ENCODE measurements around the gene ZNF277.

DNA sequence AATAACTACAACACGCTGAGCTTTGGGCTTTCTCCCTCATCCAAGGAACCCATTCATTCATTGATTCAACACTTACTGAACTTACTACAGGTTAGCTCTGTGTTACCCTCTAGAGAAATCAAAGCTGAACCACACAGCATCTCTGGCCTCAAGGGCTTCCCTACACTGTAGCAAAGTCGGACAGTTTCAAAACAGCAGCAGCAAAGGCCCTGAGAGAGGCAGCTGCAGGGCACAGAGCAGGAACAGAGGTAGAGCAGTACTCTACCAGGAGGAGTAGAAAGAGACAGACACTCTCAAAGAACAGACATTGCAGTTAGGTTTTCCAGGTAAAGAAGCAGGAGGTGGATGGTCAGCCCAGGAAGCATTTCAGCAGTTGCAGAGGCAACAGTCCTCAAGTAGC is 16.4 kb upstream of the ZNF277 start:
- TF ChIP-seq, protein P1, sequence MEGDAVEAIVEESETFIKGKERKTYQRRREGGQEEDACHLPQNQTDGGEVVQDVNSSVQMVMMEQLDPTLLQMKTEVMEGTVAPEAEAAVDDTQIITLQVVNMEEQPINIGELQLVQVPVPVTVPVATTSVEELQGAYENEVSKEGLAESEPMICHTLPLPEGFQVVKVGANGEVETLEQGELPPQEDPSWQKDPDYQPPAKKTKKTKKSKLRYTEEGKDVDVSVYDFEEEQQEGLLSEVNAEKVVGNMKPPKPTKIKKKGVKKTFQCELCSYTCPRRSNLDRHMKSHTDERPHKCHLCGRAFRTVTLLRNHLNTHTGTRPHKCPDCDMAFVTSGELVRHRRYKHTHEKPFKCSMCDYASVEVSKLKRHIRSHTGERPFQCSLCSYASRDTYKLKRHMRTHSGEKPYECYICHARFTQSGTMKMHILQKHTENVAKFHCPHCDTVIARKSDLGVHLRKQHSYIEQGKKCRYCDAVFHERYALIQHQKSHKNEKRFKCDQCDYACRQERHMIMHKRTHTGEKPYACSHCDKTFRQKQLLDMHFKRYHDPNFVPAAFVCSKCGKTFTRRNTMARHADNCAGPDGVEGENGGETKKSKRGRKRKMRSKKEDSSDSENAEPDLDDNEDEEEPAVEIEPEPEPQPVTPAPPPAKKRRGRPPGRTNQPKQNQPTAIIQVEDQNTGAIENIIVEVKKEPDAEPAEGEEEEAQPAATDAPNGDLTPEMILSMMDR (optimal IDR thresholded peaks at IDR 0.05 in 1 of 3, IDR thresholded peaks at IDR 0.05 in 1 of 3, conservative IDR thresholded peaks at IDR 0.05 in 1 of 3; ENCODE audit: extremely low read depth in 1 of 3, insufficient read depth in 2 of 3, low read length in 3 of 3), result no peak
- TF ChIP-seq EZH2 (IDR thresholded peaks at IDR 0.05; ENCODE audit: low read length), result no peak
